Measurements from ENCODE around the gene GALNT14.
"Not testable (repeated sequence)": the region's sequence is repeated elsewhere in the genome, so short reads cannot be mapped to it uniquely, and the experiment has no call there.

Gene GALNT14

GRCh38 chr2:31138037-31138962 lies at the start of gene GALNT14:
TSS of gene GALNT14 (minus strand) at chr2:31138440. CDS start at chr2:31138086, 354 bp downstream.
- peak; percentile 12 for DNase-seq

- no peak for DNase-seq
These were observed 48.9 kb upstream of the GALNT14 start for GRCh38 chr2:31187166-31187565.

GRCh38 chr2:31183973-31184372 lies 45.7 kb upstream of the GALNT14 start:
- not testable (repeated sequence) for DNase-seq

- no peak for DNase-seq
These were observed 38.5 kb upstream of the GALNT14 start for GRCh38 chr2:31176742-31177141.

GRCh38 chr2:31171142-31171541 lies 32.9 kb upstream of the GALNT14 start:
- DNase-seq = no peak

GRCh38 chr2:31170071-31170698 lies 31.9 kb upstream of the GALNT14 start:
- DNase-seq = peak; percentile 53

GRCh38 chr2:31168291-31168690 lies 30.1 kb upstream of the GALNT14 start:
- no peak for DNase-seq

GRCh38 chr2:31166925-31167324 lies 28.7 kb upstream of the GALNT14 start:
- DNase-seq = no peak

GRCh38 chr2:31163011-31163539 lies 24.8 kb upstream of the GALNT14 start:
- no peak for DNase-seq

- DNase-seq = no peak
These were observed 23.4 kb upstream of the GALNT14 start for GRCh38 chr2:31161637-31162036.

- no peak for DNase-seq
These were observed 13.3 kb upstream of the GALNT14 start for GRCh38 chr2:31151501-31151900.

GRCh38 chr2:31150120-31150670 lies 12.0 kb upstream of the GALNT14 start:
- no peak for DNase-seq

- no peak for DNase-seq
These were observed 10.3 kb upstream of the GALNT14 start for GRCh38 chr2:31148514-31148913.

- no peak for DNase-seq
These were observed 9.4 kb upstream of the GALNT14 start for GRCh38 chr2:31147645-31148044.

GRCh38 chr2:31142110-31142509 lies 3.9 kb upstream of the GALNT14 start:
- no peak for DNase-seq

GRCh38 chr2:31141443-31142085 lies 3.3 kb upstream of the GALNT14 start:
- no peak for DNase-seq

GRCh38 chr2:31140151-31140550 lies 1.9 kb upstream of the GALNT14 start:
- DNase-seq = no peak

- no peak for DNase-seq
These were observed 1.4 kb upstream of the GALNT14 start for GRCh38 chr2:31139671-31140070.

GRCh38 chr2:31137211-31138036 lies 816 bp downstream of the GALNT14 start:
- no peak for DNase-seq

GRCh38 chr2:31136732-31137131 lies 1.5 kb downstream of the GALNT14 start:
- no peak for DNase-seq

- DNase-seq = no peak
These were observed 2.2 kb downstream of the GALNT14 start for GRCh38 chr2:31136000-31136399.

GRCh38 chr2:31134480-31134879 lies 3.8 kb downstream of the GALNT14 start:
- no peak for DNase-seq

Data from NCI-H146 (cell line).